HEK293 (cell line): ENCODE results near the gene RPRML.
A peak's percentile ranks its signal among the peaks of the same experiment; 100 is the strongest.

Experiments used
- CTCF ChIA-PET: fragments of 350-600 bp; formaldehyde crosslinking; extraction: SDS; loops from one replicate; lab custom pipeline; 2021; ENCODE audit warnings: antibody characterized with exemption; lab: Yijun Ruan, JAX
- POLR2A ChIA-PET: fragments of 300-600 bp; formaldehyde crosslinking; extraction: SDS; loops from one replicate; lab custom pipeline; 2020; ENCODE audit warnings: antibody characterized with exemption, inconsistent platforms; lab: Yijun Ruan, JAX
- H3K27ac ChIP-seq: fragments of 200-500 bp; sonication (Bioruptor generic); 2 replicates; pipeline ENCODE4 v1.5.1; 2014; ENCODE audit warnings: low read depth, low read length, control low read depth, inconsistent platforms; ENCODE audit errors: extremely low read depth
- H3K36me3 ChIP-seq, 2 experiments: fragments of 200-500 bp in 1 of 2; sonication (Bioruptor generic) in 1 of 2; 1 replicate in 1 of 2; 2 replicates in 1 of 2; pipeline ENCODE4 v1.5.1; 2014 to 2017; ENCODE audit warnings: inconsistent platforms in 2 of 2, low read length in 2 of 2; ENCODE audit not compliant: control insufficient read depth in 2 of 2, insufficient read depth in 1 of 2
- H3K4me1 ChIP-seq: fragments of 200-500 bp; sonication (Bioruptor generic); 2 replicates; pipeline ENCODE4 v1.5.1; 2014; ENCODE audit warnings: mild to moderate bottlenecking, low read length, inconsistent platforms; ENCODE audit not compliant: control insufficient read depth, insufficient read depth
- H3K4me3 ChIP-seq: 2 replicates; pipeline ENCODE4 v1.5.1; 2011; ENCODE audit warnings: low read depth, mild to moderate bottlenecking, control low read depth, low read length, moderate library complexity
- H3K9me3 ChIP-seq: fragments of 200-500 bp; sonication (Bioruptor generic); 2 replicates; pipeline ENCODE4 v1.5.1; 2014; ENCODE audit warnings: low read depth, low read length, inconsistent platforms; ENCODE audit not compliant: control insufficient read depth, insufficient read depth
- GLI2 ChIP-seq: fragments of 450-650 bp; formaldehyde crosslinking; IDR thresholded peaks from 2 replicates; pipeline ENCODE4; 2017; ENCODE audit warnings: missing biosample characterization, missing genetic modification characterization, low read depth, borderline replicate concordance
- KLF1 ChIP-seq: fragments of 450-650 bp; formaldehyde crosslinking; IDR thresholded peaks from 2 replicates; pipeline ENCODE4 v1.5.1; 2016; ENCODE audit warnings: missing biosample characterization, missing genetic modification characterization
- SP7 ChIP-seq: fragments of 450-650 bp; formaldehyde crosslinking; IDR thresholded peaks from 2 replicates; pipeline ENCODE4 v1.5.1; 2016; ENCODE audit warnings: missing biosample characterization, missing genetic modification characterization
- ZBTB1 ChIP-seq: fragments of 450-650 bp; formaldehyde crosslinking; IDR thresholded peaks from 2 replicates; pipeline ENCODE4 v1.5.1; 2016; ENCODE audit warnings: missing biosample characterization, missing genetic modification characterization
- ZBTB48 ChIP-seq: fragments of 450-650 bp; formaldehyde crosslinking; IDR thresholded peaks from 2 replicates; pipeline ENCODE4 v1.5.1; 2016; ENCODE audit warnings: missing biosample characterization, missing genetic modification characterization
- ZIC2 ChIP-seq: fragments of 450-650 bp; formaldehyde crosslinking; IDR thresholded peaks from 2 replicates; pipeline ENCODE4 v1.5.1; 2016; ENCODE audit warnings: missing biosample characterization, missing genetic modification characterization
- ZNF138 ChIP-seq: fragments of 450-650 bp; formaldehyde crosslinking; IDR thresholded peaks from 2 replicates; pipeline ENCODE4 v1.5.1; 2016; ENCODE audit warnings: missing biosample characterization, missing genetic modification characterization, borderline replicate concordance
- ZNF16 ChIP-seq: fragments of 450-650 bp; formaldehyde crosslinking; IDR thresholded peaks from 2 replicates; pipeline ENCODE4 v1.5.1; 2016; ENCODE audit warnings: low read depth, missing biosample characterization, missing genetic modification characterization
- ZNF175 ChIP-seq: fragments of 450-650 bp; formaldehyde crosslinking; IDR thresholded peaks from 2 replicates; pipeline ENCODE4 v1.5.1; 2016; ENCODE audit warnings: missing biosample characterization, missing genetic modification characterization
- ZNF202 ChIP-seq: fragments of 450-650 bp; formaldehyde crosslinking; IDR thresholded peaks from 2 replicates; pipeline ENCODE4 v1.5.1; 2016; ENCODE audit warnings: missing biosample characterization, missing genetic modification characterization, borderline replicate concordance
- ZNF23 ChIP-seq: fragments of 450-650 bp; formaldehyde crosslinking; IDR thresholded peaks from 2 replicates; pipeline ENCODE4 v1.5.1; 2016; ENCODE audit warnings: missing biosample characterization, missing genetic modification characterization, borderline replicate concordance
- ZNF274 ChIP-seq, 2 experiments: fragments of 200-500 bp in 1 of 2; fragments of 450-650 bp in 1 of 2; sonication (Bioruptor generic) in 1 of 2; formaldehyde crosslinking in 1 of 2; IDR thresholded peaks; 2 replicates each; pipeline versions ENCODE4 v1.5.1 to v1.6.1; 2014 to 2016; ENCODE audit warnings: borderline replicate concordance in 1 of 2, inconsistent platforms in 1 of 2, low read length in 1 of 2, missing biosample characterization in 1 of 2, missing genetic modification characterization in 1 of 2
- ZNF302 ChIP-seq: fragments of 450-650 bp; formaldehyde crosslinking; IDR thresholded peaks from 2 replicates; pipeline ENCODE4 v1.5.1; 2016; ENCODE audit warnings: missing biosample characterization, missing genetic modification characterization, low read depth
- ZNF335 ChIP-seq: fragments of 450-650 bp; formaldehyde crosslinking; conservative IDR thresholded peaks from 2 replicates; pipeline ENCODE4 v1.5.1; 2016; ENCODE audit warnings: missing biosample characterization, missing genetic modification characterization
- ZNF341 ChIP-seq: fragments of 450-650 bp; formaldehyde crosslinking; IDR thresholded peaks from 2 replicates; pipeline ENCODE4; 2016; ENCODE audit warnings: low read depth, missing biosample characterization, missing genetic modification characterization
- ZNF354C ChIP-seq: fragments of 450-650 bp; formaldehyde crosslinking; IDR thresholded peaks from 2 replicates; pipeline ENCODE4 v1.5.1; 2016; ENCODE audit warnings: missing biosample characterization, missing genetic modification characterization, low read depth, borderline replicate concordance
- ZNF449 ChIP-seq: fragments of 450-650 bp; formaldehyde crosslinking; IDR thresholded peaks from 2 replicates; pipeline ENCODE4 v1.5.1; 2017; ENCODE audit warnings: missing biosample characterization, mild to moderate bottlenecking, missing genetic modification characterization, moderate library complexity
- ZNF488 ChIP-seq: fragments of 450-650 bp; formaldehyde crosslinking; IDR thresholded peaks from 2 replicates; pipeline ENCODE4 v1.5.1; 2016; ENCODE audit warnings: missing biosample characterization, missing genetic modification characterization
- ZNF585B ChIP-seq: fragments of 450-650 bp; formaldehyde crosslinking; IDR thresholded peaks from 2 replicates; pipeline ENCODE4 v1.5.1; 2016; ENCODE audit warnings: missing biosample characterization, missing genetic modification characterization
- ZNF623 ChIP-seq: fragments of 450-650 bp; formaldehyde crosslinking; IDR thresholded peaks from 2 replicates; pipeline ENCODE4 v1.5.1; 2016; ENCODE audit warnings: missing biosample characterization, missing genetic modification characterization
- ZNF629 ChIP-seq: fragments of 450-650 bp; formaldehyde crosslinking; IDR thresholded peaks from 2 replicates; pipeline ENCODE4 v1.5.1; 2017; ENCODE audit warnings: missing biosample characterization, missing genetic modification characterization
- TF ChIP-seq, protein P1 (sequence below): fragments of 450-650 bp; formaldehyde crosslinking; IDR thresholded peaks from 2 replicates; pipeline ENCODE4 v1.5.1; 2016; ENCODE audit warnings: missing biosample characterization, missing genetic modification characterization
- TF ChIP-seq, protein P2 (sequence below): fragments of 450-650 bp; formaldehyde crosslinking; IDR thresholded peaks from 2 replicates; pipeline ENCODE4 v1.5.1; 2016; ENCODE audit warnings: missing biosample characterization, missing genetic modification characterization

RPRML gene

DNA sequence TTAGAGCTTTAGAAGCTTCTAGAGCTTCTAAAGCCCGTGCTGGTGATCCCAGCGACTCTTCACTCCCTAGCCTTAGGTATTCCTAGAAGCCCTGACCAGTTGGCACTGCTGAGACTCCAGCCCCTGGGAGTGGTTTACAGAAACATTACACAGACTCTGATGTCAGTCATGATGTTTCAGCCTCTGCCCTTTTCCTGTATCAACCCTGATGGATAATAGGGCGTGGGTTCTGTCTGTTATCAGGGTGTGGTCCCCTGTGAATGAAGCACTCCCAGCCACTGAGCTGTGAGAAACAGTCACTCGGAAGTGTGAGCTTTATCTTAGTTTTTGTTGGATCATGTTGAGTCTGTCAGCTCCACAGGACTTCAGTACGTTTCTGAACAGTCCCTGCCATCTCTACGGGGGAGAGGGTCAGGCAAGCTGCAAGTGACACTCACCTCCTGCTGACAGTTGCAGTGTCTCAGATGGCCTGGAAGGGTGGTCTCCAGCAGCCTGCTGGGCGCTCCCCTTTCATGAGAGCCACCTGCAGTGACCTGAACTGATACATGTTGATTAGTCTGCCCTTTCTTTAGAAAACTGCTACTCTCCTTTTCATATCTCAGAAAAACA, 43.3 kb downstream of the RPRML start:
- ChIA-PET CTCF (interaction anchor here (0.5 to 3.0 kb wide), 2 partner anchors 10 to 94 kb away, joined by 3 to 12 read pairs; no protein-coding TSS in a partner anchor), POLR2A (no interaction called here)
- Histone ChIP-seq H3K4me3 (no peak overlapping the region), H3K36me3 (peaks cover 61 to 99% of the 10 kb centered on the region in 2 experiments), H3K4me1 (no peaks in the 10 kb centered on the region), H3K27ac (no peak overlapping the region), H3K9me3 (no peaks in the 10 kb centered on the region)
- TF ChIP-seq ZNF302 (tag by site-specific recombination), result no peak
- TF ChIP-seq ZBTB1 (tag by site-specific recombination), result no peak
- no peak for TF ChIP-seq ZNF202 (tag by site-specific recombination)
- TF ChIP-seq ZNF138 (tag by site-specific recombination), result no peak
- peak; percentile 98 for TF ChIP-seq ZIC2 (tag by site-specific recombination)
- TF ChIP-seq ZNF16 (tag by site-specific recombination), result no peak
- TF ChIP-seq, protein P1, sequence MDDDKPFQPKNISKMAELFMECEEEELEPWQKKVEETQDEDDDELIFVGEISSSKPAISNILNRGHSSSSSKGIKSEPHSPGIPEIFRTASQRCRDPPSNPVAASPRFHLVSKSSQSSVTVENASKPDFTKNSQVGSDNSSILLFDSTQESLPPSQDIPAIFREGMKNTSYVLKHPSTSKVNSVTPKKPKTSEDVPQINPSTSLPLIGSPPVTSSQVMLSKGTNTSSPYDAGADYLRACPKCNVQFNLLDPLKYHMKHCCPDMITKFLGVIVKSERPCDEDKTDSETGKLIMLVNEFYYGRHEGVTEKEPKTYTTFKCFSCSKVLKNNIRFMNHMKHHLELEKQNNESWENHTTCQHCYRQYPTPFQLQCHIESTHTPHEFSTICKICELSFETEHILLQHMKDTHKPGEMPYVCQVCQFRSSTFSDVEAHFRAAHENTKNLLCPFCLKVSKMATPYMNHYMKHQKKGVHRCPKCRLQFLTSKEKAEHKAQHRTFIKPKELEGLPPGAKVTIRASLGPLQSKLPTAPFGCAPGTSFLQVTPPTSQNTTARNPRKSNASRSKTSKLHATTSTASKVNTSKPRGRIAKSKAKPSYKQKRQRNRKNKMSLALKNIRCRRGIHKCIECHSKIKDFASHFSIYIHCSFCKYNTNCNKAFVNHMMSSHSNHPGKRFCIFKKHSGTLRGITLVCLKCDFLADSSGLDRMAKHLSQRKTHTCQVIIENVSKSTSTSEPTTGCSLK, result no peak
- TF ChIP-seq ZNF623 (tag by site-specific recombination), result no peak
- no peak for TF ChIP-seq ZNF274 (IDR thresholded peaks at IDR 0.05; ENCODE audit: low read length)
- no peak for TF ChIP-seq ZNF274 (tag by site-specific recombination; IDR thresholded peaks at IDR 0.05; ENCODE audit: borderline replicate concordance)
- no peak for TF ChIP-seq ZNF449 (tag by site-specific recombination)
- TF ChIP-seq, protein P2, sequence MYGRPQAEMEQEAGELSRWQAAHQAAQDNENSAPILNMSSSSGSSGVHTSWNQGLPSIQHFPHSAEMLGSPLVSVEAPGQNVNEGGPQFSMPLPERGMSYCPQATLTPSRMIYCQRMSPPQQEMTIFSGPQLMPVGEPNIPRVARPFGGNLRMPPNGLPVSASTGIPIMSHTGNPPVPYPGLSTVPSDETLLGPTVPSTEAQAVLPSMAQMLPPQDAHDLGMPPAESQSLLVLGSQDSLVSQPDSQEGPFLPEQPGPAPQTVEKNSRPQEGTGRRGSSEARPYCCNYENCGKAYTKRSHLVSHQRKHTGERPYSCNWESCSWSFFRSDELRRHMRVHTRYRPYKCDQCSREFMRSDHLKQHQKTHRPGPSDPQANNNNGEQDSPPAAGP (tag by site-specific recombination), result 0 out of 2 replicates have a peak, but pooled peaks have one; percentile 35
- peak; percentile 77 for TF ChIP-seq KLF1 (tag by site-specific recombination)

- TF ChIP-seq ZNF138 (tag by site-specific recombination), result no peak
- no peak for TF ChIP-seq SP7 (tag by site-specific recombination)
- ChIA-PET CTCF (interaction anchor here (1.0 to 3.4 kb wide), 3 partner anchors 8 to 89 kb away, joined by 3 to 23 read pairs (median 4); no protein-coding TSS in a partner anchor), POLR2A (no interaction called here)
- Histone ChIP-seq H3K9me3 (no peaks in the 10 kb centered on the region), H3K36me3 (peaks cover 50 to 75% of the 10 kb centered on the region in 2 experiments), H3K4me1 (no peaks in the 10 kb centered on the region), H3K27ac (no peak overlapping the region), H3K4me3 (no peak overlapping the region)
Observed at GRCh38 chr17:46931596-46931995, 47.5 kb downstream of the RPRML start.

DNA sequence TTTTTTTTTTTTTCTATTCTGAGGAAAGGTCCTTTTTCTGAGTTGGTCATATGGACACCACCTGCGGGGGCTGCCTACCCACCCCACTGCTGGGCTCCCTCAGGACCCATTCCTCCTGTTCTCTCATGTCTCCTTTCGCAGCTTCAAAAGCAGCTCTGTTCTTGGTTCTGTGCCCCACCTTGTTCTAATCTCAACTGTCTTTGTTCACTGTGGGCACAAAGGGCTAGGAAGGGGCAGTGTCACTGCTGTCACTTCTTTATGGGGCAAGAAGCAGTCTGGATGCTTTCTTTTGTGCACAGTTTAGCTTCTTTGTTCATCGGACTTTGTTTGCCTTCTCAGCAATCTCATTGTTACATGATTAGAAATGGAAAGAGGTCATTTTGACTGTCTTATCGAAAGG, 49.0 kb downstream of the RPRML start:
- ChIA-PET CTCF (interaction anchor here (0.7 to 6.2 kb wide), 5 partner anchors 9 to 95 kb away, joined by 3 to 54 read pairs (median 3); no protein-coding TSS in a partner anchor), POLR2A (interaction anchor here (0.7 kb wide), 1 partner anchor 606 kb away, joined by 4 read pairs; no protein-coding TSS in a partner anchor)
- Histone ChIP-seq H3K9me3 (no peaks in the 10 kb centered on the region), H3K4me3 (no peak overlapping the region), H3K27ac (no peak overlapping the region), H3K36me3 (peaks cover 50 to 63% of the 10 kb centered on the region in 2 experiments), H3K4me1 (no peaks in the 10 kb centered on the region)
- TF ChIP-seq ZNF335 (tag by site-specific recombination) (no peak), ZNF629 (no peak), ZNF23 (tag by site-specific recombination) (no peak), GLI2 (tag by site-specific recombination) (no peak), ZNF354C (tag by site-specific recombination) (no peak), ZNF175 (tag by site-specific recombination) (no peak), ZNF585B (tag by site-specific recombination) (no peak), ZNF488 (tag by site-specific recombination) (no peak), ZBTB48 (tag by site-specific recombination) (no peak), ZNF341 (tag by site-specific recombination) (no peak)
